Upper lobe of left lung (tissue), 6 donors: ENCODE measurements around the gene MEX3D. TPM values are rescaled to one million over a fixed set of nuclear protein-coding genes. Genes with fewer than 3 reads are reported as not detected.

Source experiments
- ATAC-seq, 2 donors: fragments of 200-7000 bp; cut with Tn5 transposase; one replicate each; pipeline ENCODE4 v1.9.1; 2022; ENCODE audit warnings: mild to moderate bottlenecking in 2 of 2, moderate library complexity in 2 of 2; ENCODE audit not compliant: low FRiP score in 2 of 2
- DNase-seq, 2 donors: peaks; one replicate each; pipeline ENCODE4 v3.0.0-alpha.2; 2019 to 2020
- H3K27ac ChIP-seq, 4 donors: fragments of 200-600 bp; sonication (generic); one replicate each; pipeline ENCODE4 v1.5.1; 2016 to 2019
- H3K27me3 ChIP-seq, 4 donors: fragments of 200-600 bp; sonication (generic); one replicate each; pipeline ENCODE4 v1.5.1; 2017 to 2019
- H3K36me3 ChIP-seq, 4 donors: fragments of 200-600 bp; sonication (generic); one replicate each; pipeline ENCODE4 v1.5.1; 2016 to 2019
- H3K4me1 ChIP-seq, 4 donors: fragments of 200-600 bp; sonication (generic); one replicate each; pipeline ENCODE4 v1.5.1; 2018 to 2019
- H3K4me3 ChIP-seq, 4 donors: fragments of 200-600 bp; sonication (generic); one replicate each; pipeline ENCODE4 v1.5.1; 2017 to 2019; ENCODE audit warnings: mild to moderate bottlenecking in 2 of 4, moderate library complexity in 1 of 4
- H3K9me3 ChIP-seq, 4 donors: fragments of 200-600 bp; sonication (generic); one replicate each; pipeline ENCODE4 v1.5.1; 2018 to 2019
- EP300 ChIP-seq, 4 donors: sonication (generic); formaldehyde crosslinking; IDR thresholded peaks; one replicate each; pipeline ENCODE4 v1.5.1; 2017; ENCODE audit warnings: antibody characterized with exemption in 4 of 4, control low read depth in 2 of 4
- POLR2A ChIP-seq, 4 donors: fragments of 450-650 bp; IDR thresholded peaks; one replicate each; pipeline ENCODE4 v1.5.1; 2016 to 2017; ENCODE audit warnings: antibody characterized with exemption in 4 of 4, mild to moderate bottlenecking in 2 of 4
- POLR2AphosphoS5 ChIP-seq, 2 donors: sonication (generic); formaldehyde crosslinking; IDR thresholded peaks; one replicate each; pipeline ENCODE4 v1.5.1; 2017; ENCODE audit warnings: antibody characterized with exemption in 2 of 2
- WGBS, 2 donors: methylation state at CpG; one replicate each; pipeline ENCODE4 v1.1.5; 2017 to 2018; 5-methylcytosine and 5-hydroxymethylcytosine counted together
- total RNA-seq, 6 donors: library from RNA; depleted of rRNA in 4 of 6; stranded (reverse); fragments of >200 nt in 4 of 6; gene quantifications; one replicate each; pipeline versions ENCODE4 v1.1.0 to v1.2.1, GENCODE V29; 2016 to 2021
- TF ChIP-seq, protein P1 (sequence below), 6 experiments: fragments of 450-650 bp in 4 of 6; fragments of 200-600 bp in 2 of 6; sonication (generic) in 2 of 6; IDR thresholded peaks; one replicate each; pipeline ENCODE4 v1.5.1; 2016 to 2019; ENCODE audit warnings: antibody characterized with exemption in 6 of 6
- donor health status: DM: no; HTN: no; CAD: no; lungs with moderate emphysema.
- donor health status: DM: no; HTN: yes; CAD: no; lungs with severe emphysema.

The MEX3D gene
- total RNA-seq, 6 donors from 2014 or later, result 18.0 to 43.7 (median 26.5) TPM

DNA sequence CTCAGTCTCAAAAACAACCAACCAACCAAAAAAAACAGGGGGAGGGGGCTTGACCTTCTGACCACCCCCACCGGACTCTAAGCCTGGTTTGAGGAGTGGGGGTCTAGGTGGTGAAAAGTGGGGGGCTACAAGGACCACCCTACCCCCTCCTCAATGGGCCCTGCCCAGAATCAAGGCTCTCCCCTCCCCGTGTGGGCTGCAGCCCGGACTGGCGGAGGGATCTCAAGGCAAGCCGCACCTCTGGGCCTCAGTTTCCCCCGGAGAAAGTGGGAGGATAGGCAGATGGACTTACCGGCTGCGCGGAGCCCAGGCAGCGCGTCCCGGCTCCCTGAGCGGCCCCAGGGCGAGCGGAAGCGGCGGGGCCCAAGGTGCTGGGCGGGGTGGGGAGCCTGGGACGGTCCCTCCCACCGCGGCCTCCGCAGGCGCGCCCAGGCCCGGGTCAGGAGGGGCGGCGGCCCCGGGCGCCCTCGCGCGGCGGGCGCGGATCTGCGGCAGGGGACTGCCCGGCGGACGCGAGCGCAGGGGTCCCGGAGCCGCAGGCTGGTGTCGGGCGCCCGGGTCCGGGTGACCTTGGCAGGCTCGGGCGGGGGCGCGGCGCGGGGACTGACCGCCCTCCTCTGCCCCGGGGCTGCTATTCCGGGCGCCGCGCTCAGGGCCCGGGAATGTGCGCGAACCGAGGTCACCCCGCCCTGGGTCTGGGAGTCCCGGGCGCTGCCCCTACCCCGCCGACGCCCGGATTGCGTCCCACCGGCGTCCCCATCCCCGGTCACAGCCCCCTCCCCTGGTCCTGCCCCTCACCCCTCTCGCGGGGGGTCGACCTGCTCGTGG is 55.2 kb downstream of the MEX3D start, which contains the start of gene ADAMTSL5:
TSS of gene ADAMTSL5 (minus strand) at position 349 of the 828 bp plus-strand sequence. CDS start 2,076 bp downstream, outside the sequence.
- Histone ChIP-seq H3K36me3 (no peaks in the 10 kb centered on the region), H3K27ac (peak within 1 kb of the TSS in 1 of 4 donors; percentile 28), H3K4me1 (peaks cover 11 to 25% (median 20%) of the 10 kb centered on the region in 4 donors), H3K4me3 (peak within 1 kb of the TSS; percentile 12 to 51 (median 48)), H3K9me3 (peaks cover 0 to 4% (median 0%) of the 10 kb centered on the region in 4 donors), H3K27me3 (peaks cover 0 to 27% (median 12%) of the 10 kb centered on the region in 4 donors)
- TF ChIP-seq POLR2AphosphoS5 (IDR thresholded peaks at IDR 0.05), result no peak
- TF ChIP-seq, protein P1, sequence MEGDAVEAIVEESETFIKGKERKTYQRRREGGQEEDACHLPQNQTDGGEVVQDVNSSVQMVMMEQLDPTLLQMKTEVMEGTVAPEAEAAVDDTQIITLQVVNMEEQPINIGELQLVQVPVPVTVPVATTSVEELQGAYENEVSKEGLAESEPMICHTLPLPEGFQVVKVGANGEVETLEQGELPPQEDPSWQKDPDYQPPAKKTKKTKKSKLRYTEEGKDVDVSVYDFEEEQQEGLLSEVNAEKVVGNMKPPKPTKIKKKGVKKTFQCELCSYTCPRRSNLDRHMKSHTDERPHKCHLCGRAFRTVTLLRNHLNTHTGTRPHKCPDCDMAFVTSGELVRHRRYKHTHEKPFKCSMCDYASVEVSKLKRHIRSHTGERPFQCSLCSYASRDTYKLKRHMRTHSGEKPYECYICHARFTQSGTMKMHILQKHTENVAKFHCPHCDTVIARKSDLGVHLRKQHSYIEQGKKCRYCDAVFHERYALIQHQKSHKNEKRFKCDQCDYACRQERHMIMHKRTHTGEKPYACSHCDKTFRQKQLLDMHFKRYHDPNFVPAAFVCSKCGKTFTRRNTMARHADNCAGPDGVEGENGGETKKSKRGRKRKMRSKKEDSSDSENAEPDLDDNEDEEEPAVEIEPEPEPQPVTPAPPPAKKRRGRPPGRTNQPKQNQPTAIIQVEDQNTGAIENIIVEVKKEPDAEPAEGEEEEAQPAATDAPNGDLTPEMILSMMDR (IDR thresholded peaks at IDR 0.05), result peak in 4 of 6 experiments; percentile 22 to 54 (median 32)
- no peak for TF ChIP-seq EP300 (IDR thresholded peaks at IDR 0.05)
- DNase-seq (peak; percentile 44 to 90), ATAC-seq (peak in 1 of 2 donors; percentile 75)
- WGBS, 2 donors, result 11 to 22% methylated on average over 4 to 19 of the region's 78 CpGs

DNA sequence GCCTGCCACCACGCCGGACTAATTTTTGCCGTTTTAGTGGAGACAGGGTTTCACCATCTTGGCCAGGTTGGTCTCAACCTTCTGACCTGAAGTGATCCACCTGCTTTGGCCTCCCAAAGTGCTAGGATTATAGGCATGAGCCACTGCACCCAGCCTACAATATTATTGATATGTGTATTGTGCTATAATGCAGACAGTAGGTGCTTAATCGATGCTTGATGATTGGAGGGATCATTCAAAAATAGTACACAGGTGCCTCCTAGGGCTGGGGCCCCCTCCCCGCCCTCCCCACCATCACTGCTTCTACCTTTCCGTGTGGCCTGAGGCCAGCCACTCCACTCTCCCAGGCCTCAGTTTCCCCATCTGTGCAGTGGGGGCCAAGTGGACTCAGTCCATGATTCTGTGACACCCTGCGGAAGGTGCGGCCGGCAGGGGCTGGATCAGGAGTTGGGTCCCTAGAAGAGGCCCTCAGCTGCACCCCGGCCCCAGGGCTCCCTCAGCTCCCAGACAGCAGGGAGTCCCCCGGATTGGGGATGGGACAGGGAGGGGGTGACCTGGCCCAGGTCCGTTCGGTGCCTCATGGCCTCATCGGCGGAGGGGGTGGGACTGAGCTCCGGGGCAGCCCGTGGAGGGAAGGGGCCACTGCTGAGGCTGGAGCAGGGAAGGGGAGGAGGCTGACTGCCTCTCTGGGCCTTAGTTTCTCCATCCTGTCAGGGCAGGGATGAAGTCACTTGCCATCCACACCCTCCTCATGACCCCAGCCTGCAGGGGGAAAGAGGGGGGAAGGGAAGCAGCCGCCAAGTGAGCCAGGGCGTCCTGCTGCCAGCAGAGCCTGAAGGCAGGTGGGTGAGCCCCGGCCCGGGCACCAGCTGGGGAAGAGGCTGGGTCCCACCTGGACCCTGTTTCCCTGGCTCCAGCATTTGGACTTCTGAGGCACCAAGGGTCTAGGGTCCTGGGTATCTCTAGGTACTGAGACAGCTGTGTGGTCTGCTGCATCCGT is 56.5 kb downstream of the MEX3D start:
- ATAC-seq, result no peak
- Histone ChIP-seq H3K36me3 (no peaks in the 10 kb centered on the region), H3K9me3 (peaks cover 0 to 4% (median 0%) of the 10 kb centered on the region in 4 donors), H3K4me3 (no peak overlapping the region), H3K27ac (no peak overlapping the region), H3K27me3 (peaks cover 0 to 27% (median 12%) of the 10 kb centered on the region in 4 donors), H3K4me1 (peaks cover 16 to 32% (median 24%) of the 10 kb centered on the region in 4 donors)
- DNase-seq, result no peak
- WGBS, 2 donors, result 57 to 93% methylated on average over 5 to 16 of the region's 22 CpGs
- TF ChIP-seq, protein P1 (IDR thresholded peaks at IDR 0.05), result no peak
- TF ChIP-seq EP300 (IDR thresholded peaks at IDR 0.05) (no peak), POLR2A (IDR thresholded peaks at IDR 0.05) (no peak)

DNA sequence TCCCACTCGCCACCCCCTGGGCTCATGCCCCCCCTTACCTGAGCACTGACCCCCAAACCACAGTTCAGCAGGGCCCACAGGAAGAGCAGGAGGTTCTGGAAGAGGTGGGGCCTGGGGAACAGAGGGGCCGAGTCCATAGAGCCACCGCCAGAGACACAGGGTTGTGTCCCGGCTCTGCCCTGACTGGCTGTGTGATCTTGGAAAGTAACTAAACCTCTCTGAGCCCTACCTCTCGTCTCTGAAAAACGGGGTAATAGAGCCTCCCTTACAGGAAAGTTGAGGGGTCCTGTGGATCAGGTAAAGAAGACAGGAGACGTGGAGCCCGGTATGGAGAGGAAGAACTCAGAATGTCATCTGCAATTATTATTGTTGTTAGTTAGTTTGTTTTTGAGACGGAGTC is 57.3 kb downstream of the MEX3D start:
- WGBS, 2 donors, result 32 to 36% methylated on average over 8 to 9 of the region's 9 CpGs
- DNase-seq (no peak), ATAC-seq (no peak)
- Histone ChIP-seq H3K36me3 (no peaks in the 10 kb centered on the region), H3K9me3 (peaks cover 0 to 4% (median 0%) of the 10 kb centered on the region in 4 donors), H3K4me3 (no peak overlapping the region), H3K27ac (no peak overlapping the region), H3K4me1 (peaks cover 16 to 32% (median 24%) of the 10 kb centered on the region in 4 donors), H3K27me3 (peaks cover 0 to 27% (median 12%) of the 10 kb centered on the region in 4 donors)
- TF ChIP-seq POLR2AphosphoS5 (IDR thresholded peaks at IDR 0.05), result no peak
- TF ChIP-seq, protein P1 (IDR thresholded peaks at IDR 0.05), result no peak
- TF ChIP-seq EP300 (IDR thresholded peaks at IDR 0.05), result no peak
- TF ChIP-seq POLR2A (IDR thresholded peaks at IDR 0.05), result no peak

DNA sequence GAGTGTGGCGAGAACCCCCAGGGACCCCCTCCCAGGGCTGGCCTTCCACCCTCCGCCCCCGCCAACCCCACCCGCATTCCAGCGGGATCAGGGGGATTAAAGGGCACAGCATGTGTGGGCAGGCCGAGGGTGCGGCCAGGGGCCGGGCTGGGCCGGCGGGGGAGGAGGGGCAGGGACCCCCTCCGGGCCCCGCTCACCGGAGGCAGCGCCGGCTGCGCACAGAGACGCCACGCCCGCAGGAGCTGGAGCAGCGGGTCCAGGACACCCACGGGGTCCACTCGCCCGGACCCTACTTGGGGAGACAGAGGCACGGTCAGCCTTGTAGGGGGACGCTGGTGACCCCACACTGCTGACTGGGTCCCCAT is 57.7 kb downstream of the MEX3D start:
- WGBS, 2 donors, result 33% methylated on average over 18 of the region's 25 CpGs; no CpG with 5 or more reads in 1 of the 2 donors
- peaks cover 16 to 32% (median 24%) of the 10 kb centered on the region in 4 donors for H3K4me1 ChIP-seq
- H3K27me3 ChIP-seq, result peaks cover 0 to 27% (median 12%) of the 10 kb centered on the region in 4 donors
- no peak overlapping the region for H3K27ac ChIP-seq
- no peak for DNase-seq
- no peak for ATAC-seq
- TF ChIP-seq, protein P1 (IDR thresholded peaks at IDR 0.05), result no peak
- TF ChIP-seq POLR2AphosphoS5 (IDR thresholded peaks at IDR 0.05) (no peak), EP300 (IDR thresholded peaks at IDR 0.05) (no peak), POLR2A (IDR thresholded peaks at IDR 0.05) (no peak)
- H3K4me3 ChIP-seq, result no peak overlapping the region
- peaks cover 0 to 4% (median 0%) of the 10 kb centered on the region in 4 donors for H3K9me3 ChIP-seq
- H3K36me3 ChIP-seq, result no peaks in the 10 kb centered on the region
